SK-N-MC (cell line): ENCODE data around the gene NOTUM.

Experiments used
- EZH2 ChIP-seq: fragments of 200-600 bp; sonication (generic); IDR thresholded peaks from one replicate; pipeline ENCODE4 v1.6.1; 2017; ENCODE audit warnings: antibody characterized with exemption
- POLR2AphosphoS5 ChIP-seq: IDR thresholded peaks from 2 replicates; pipeline ENCODE4 v1.6.1; 2012; ENCODE audit warnings: mild to moderate bottlenecking, low read depth, low read length, borderline replicate concordance

- TF ChIP-seq POLR2AphosphoS5 (no peak), EZH2 (no peak)
Observed at GRCh38 chr17:81958633-81959342, 2.2 kb downstream of the NOTUM start.
